ENCODE measurements around the gene FYCO1. TPM values are rescaled to one million over a fixed set of nuclear protein-coding genes. Genes with fewer than 3 reads are reported as not detected.

FYCO1 gene
- total RNA-seq, 2 experiments from 2014 or later = 9.4 to 15.2 TPM

- Histone ChIP-seq H3K9me2 (ENCODE audit: insufficient read depth, low read length) (no peaks in the 10 kb centered on the region), H3K4me1 (ENCODE audit: insufficient read depth, low read length, poor library complexity, severe bottlenecking) (no peaks in the 10 kb centered on the region), H3K4me2 (ENCODE audit: low read length) (no peak overlapping the region), H3K36me3 (ENCODE audit: insufficient read depth, low read length) (no peaks in the 10 kb centered on the region), H2AFZ (ENCODE audit: low read length) (no peak overlapping the region), H3K79me2 (ENCODE audit: insufficient read depth, low read depth, low read length) (no peaks in the 10 kb centered on the region), H3K9me3 (ENCODE audit: low read length) (no peaks in the 10 kb centered on the region), H4K20me1 (ENCODE audit: insufficient read depth, low read length) (no peaks in the 10 kb centered on the region), H3K27ac (ENCODE audit: low read depth, low read length, poor library complexity, severe bottlenecking) (no peak overlapping the region), H3K4me3 (ENCODE audit: low read depth, low read length, poor library complexity, severe bottlenecking) (no peak overlapping the region)
- intact Hi-C loops (cut with micrococcal nuclease; ENCODE audit: unreplicated experiment) = no loop called here
- ChIA-PET POLR2A (no interaction called here), CTCF (ENCODE audit: unreplicated experiment) (no interaction called here)
- no TSS peak for BruUV-seq (replicated peaks)
- DNase-seq (ENCODE audit: low spot score) = no peak
- TF ChIP-seq EZH2phosphoT487 (IDR thresholded peaks at IDR 0.05; ENCODE audit: borderline replicate concordance, low read depth, low read length) (no peak), CTCF (conservative IDR thresholded peaks at IDR 0.05; ENCODE audit: low read length) (no peak)
Measured at GRCh38 chr3:46036191-46036590, 40.6 kb upstream of the FYCO1 start.

GRCh38 chr3:46031747-46032146, 36.1 kb upstream of the FYCO1 start:
- H3K9me2 ChIP-seq (ENCODE audit: insufficient read depth, low read length) = no peaks in the 10 kb centered on the region
- intact Hi-C loops (cut with micrococcal nuclease; ENCODE audit: unreplicated experiment) = no loop called here
- H3K4me1 ChIP-seq (ENCODE audit: insufficient read depth, low read length, poor library complexity, severe bottlenecking) = no peaks in the 10 kb centered on the region
- no peak overlapping the region for H2AFZ ChIP-seq (ENCODE audit: low read length)
- peaks cover 11% of the 10 kb centered on the region for H3K9me3 ChIP-seq (ENCODE audit: low read length)
- no peaks in the 10 kb centered on the region for H4K20me1 ChIP-seq (ENCODE audit: insufficient read depth, low read length)
- H3K4me2 ChIP-seq (ENCODE audit: low read length) = no peak overlapping the region
- CTCF ChIA-PET (ENCODE audit: unreplicated experiment) = no interaction called here
- H3K27ac ChIP-seq (ENCODE audit: low read depth, low read length, poor library complexity, severe bottlenecking) = no peak overlapping the region
- no peaks in the 10 kb centered on the region for H3K36me3 ChIP-seq (ENCODE audit: insufficient read depth, low read length)
- POLR2A ChIA-PET = no interaction called here
- H3K79me2 ChIP-seq (ENCODE audit: insufficient read depth, low read depth, low read length) = no peaks in the 10 kb centered on the region
- no TSS peak for BruUV-seq (replicated peaks)
- DNase-seq (ENCODE audit: low spot score) = no peak
- no peak overlapping the region for H3K4me3 ChIP-seq (ENCODE audit: low read depth, low read length, poor library complexity, severe bottlenecking)
- TF ChIP-seq EZH2phosphoT487 (IDR thresholded peaks at IDR 0.05; ENCODE audit: borderline replicate concordance, low read depth, low read length) = no peak
- no peak for TF ChIP-seq CTCF (conservative IDR thresholded peaks at IDR 0.05; ENCODE audit: low read length)

GRCh38 chr3:46031269-46031668, 35.6 kb upstream of the FYCO1 start:
- DNase-seq (ENCODE audit: low spot score) = no peak
- intact Hi-C loops (cut with micrococcal nuclease; ENCODE audit: unreplicated experiment) = no loop called here
- BruUV-seq (replicated peaks) = no TSS peak
- no peaks in the 10 kb centered on the region for H3K4me1 ChIP-seq (ENCODE audit: insufficient read depth, low read length, poor library complexity, severe bottlenecking)
- H3K79me2 ChIP-seq (ENCODE audit: insufficient read depth, low read depth, low read length) = no peaks in the 10 kb centered on the region
- H3K4me2 ChIP-seq (ENCODE audit: low read length) = no peak overlapping the region
- H3K36me3 ChIP-seq (ENCODE audit: insufficient read depth, low read length) = no peaks in the 10 kb centered on the region
- ChIA-PET POLR2A (no interaction called here), CTCF (ENCODE audit: unreplicated experiment) (no interaction called here)
- H2AFZ ChIP-seq (ENCODE audit: low read length) = no peak overlapping the region
- H4K20me1 ChIP-seq (ENCODE audit: insufficient read depth, low read length) = no peaks in the 10 kb centered on the region
- H3K27ac ChIP-seq (ENCODE audit: low read depth, low read length, poor library complexity, severe bottlenecking) = no peak overlapping the region
- TF ChIP-seq EZH2phosphoT487 (IDR thresholded peaks at IDR 0.05; ENCODE audit: borderline replicate concordance, low read depth, low read length) (no peak), CTCF (conservative IDR thresholded peaks at IDR 0.05; ENCODE audit: low read length) (no peak)
- peaks cover 11% of the 10 kb centered on the region for H3K9me3 ChIP-seq (ENCODE audit: low read length)
- no peak overlapping the region for H3K4me3 ChIP-seq (ENCODE audit: low read depth, low read length, poor library complexity, severe bottlenecking)
- H3K9me2 ChIP-seq (ENCODE audit: insufficient read depth, low read length) = no peaks in the 10 kb centered on the region

Data from OCI-LY7 (cell line).